ENCODE results near the gene KLHL29. TPM values are rescaled to one million over a fixed set of nuclear protein-coding genes. Genes with fewer than 3 reads are reported as not detected.

The KLHL29 gene
- polyA plus RNA-seq, 3 donors = 0.03 TPM; not detected in 2

DNA sequence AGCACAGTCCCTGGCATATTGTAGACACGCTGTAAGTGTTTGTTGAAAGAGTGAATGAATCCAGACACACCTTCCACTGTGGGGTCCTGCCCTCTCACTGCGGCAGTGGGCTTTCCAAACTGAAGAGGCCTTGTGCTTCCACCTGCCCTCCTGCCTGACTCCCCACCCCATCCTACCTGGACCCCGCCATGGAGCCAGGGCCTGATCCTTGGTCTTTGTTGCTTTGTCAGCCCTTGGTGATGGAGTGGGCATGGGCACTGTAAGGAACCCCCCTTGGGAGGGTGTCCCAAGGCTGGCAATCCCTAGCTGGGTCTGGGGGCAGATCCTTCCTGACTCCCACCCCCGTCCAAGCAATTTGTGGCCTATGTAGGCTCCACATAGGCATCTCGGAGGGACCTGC, 33.1 kb downstream of the KLHL29 start:
- Mint-ChIP-seq H3K27me3 (ENCODE audit: low read depth in 3 of 3) (peaks cover 7 to 14% (median 11%) of the 10 kb centered on the region in 3 donors), H3K27ac (no peak overlapping the region), H3K36me3 (no peaks in the 10 kb centered on the region), H3K4me1 (no peaks in the 10 kb centered on the region), H3K4me3 (no peak overlapping the region), H3K9me3 (no peaks in the 10 kb centered on the region)
- WGBS (ENCODE audit: insufficient coverage) = 92% methylated on average over 2 of the region's 5 CpGs
- Histone ChIP-seq H3K9me3 (replicated peaks in 1 of 2; ENCODE audit: control insufficient read depth in 1 of 2, insufficient read depth in 1 of 2, low read length in 2 of 2) (no peaks in the 10 kb centered on the region), H3K4me2 (replicated peaks; ENCODE audit: extremely low read depth, low read length, poor library complexity, severe bottlenecking) (no peak overlapping the region), H3K4me1 (ENCODE audit: control insufficient read depth in 1 of 2, insufficient read depth in 2 of 2, low read length in 2 of 2) (no peaks in the 10 kb centered on the region), H3K9ac (ENCODE audit: insufficient read depth, low read length, poor library complexity, severe bottlenecking) (no peak overlapping the region), H2AFZ (ENCODE audit: insufficient read depth, low read depth, low read length, poor library complexity, severe bottlenecking) (no peak overlapping the region), H3K27ac (ENCODE audit: low read depth in 1 of 2, low read length in 2 of 2) (no peak overlapping the region), H3K27me3 (ENCODE audit: control insufficient read depth in 2 of 2, insufficient read depth in 2 of 2, low read length in 2 of 2) (no peaks in the 10 kb centered on the region), H3K36me3 (replicated peaks in 1 of 2; ENCODE audit: control insufficient read depth in 1 of 2, insufficient read depth in 2 of 2, low read length in 2 of 2) (no peaks in the 10 kb centered on the region), H4K20me1 (ENCODE audit: insufficient read depth, low read length) (no peaks in the 10 kb centered on the region), H3K4me3 (replicated peaks in 1 of 3; ENCODE audit: low read depth in 2 of 3, low read length in 3 of 3) (no peak overlapping the region), H3K79me2 (ENCODE audit: insufficient read depth, low read length) (no peaks in the 10 kb centered on the region)
- intact Hi-C loops (cut with micrococcal nuclease) = no loop called here
- DNase-seq = no peak
- TF ChIP-seq, protein P1, sequence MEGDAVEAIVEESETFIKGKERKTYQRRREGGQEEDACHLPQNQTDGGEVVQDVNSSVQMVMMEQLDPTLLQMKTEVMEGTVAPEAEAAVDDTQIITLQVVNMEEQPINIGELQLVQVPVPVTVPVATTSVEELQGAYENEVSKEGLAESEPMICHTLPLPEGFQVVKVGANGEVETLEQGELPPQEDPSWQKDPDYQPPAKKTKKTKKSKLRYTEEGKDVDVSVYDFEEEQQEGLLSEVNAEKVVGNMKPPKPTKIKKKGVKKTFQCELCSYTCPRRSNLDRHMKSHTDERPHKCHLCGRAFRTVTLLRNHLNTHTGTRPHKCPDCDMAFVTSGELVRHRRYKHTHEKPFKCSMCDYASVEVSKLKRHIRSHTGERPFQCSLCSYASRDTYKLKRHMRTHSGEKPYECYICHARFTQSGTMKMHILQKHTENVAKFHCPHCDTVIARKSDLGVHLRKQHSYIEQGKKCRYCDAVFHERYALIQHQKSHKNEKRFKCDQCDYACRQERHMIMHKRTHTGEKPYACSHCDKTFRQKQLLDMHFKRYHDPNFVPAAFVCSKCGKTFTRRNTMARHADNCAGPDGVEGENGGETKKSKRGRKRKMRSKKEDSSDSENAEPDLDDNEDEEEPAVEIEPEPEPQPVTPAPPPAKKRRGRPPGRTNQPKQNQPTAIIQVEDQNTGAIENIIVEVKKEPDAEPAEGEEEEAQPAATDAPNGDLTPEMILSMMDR (IDR thresholded peaks at IDR 0.05) = no peak

DNA sequence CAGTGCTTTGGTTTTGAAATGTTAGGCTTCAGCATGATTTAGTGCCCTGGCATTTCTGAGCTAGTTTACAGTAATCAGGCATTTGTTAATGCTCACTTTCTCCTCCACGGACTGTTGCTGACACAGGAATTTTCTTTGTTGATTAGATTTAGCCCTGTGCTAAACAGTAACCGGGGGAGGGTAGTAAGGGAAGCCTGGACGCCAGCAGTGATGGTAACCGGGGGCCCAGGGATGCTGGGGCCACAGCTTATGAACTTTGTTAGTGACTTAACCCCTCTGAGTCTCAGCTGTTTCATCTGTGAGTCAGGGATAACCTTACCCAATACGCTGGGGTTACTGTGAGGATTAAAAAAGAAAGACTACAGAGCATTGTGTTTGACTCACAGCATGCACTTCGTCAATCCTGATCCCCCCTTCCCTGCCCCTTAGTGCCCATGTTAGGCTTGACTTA, 33.5 kb downstream of the KLHL29 start:
- H3K27me3 ChIP-seq (ENCODE audit: control insufficient read depth in 2 of 2, insufficient read depth in 2 of 2, low read length in 2 of 2) = no peaks in the 10 kb centered on the region
- TF ChIP-seq, protein P1 (IDR thresholded peaks at IDR 0.05) = no peak
- no peak overlapping the region for H3K4me3 Mint-ChIP-seq
- no peak overlapping the region for H3K4me3 ChIP-seq (replicated peaks in 1 of 3; ENCODE audit: low read depth in 2 of 3, low read length in 3 of 3)
- H2AFZ ChIP-seq (ENCODE audit: insufficient read depth, low read depth, low read length, poor library complexity, severe bottlenecking) = no peak overlapping the region
- no peaks in the 10 kb centered on the region for H3K79me2 ChIP-seq (ENCODE audit: insufficient read depth, low read length)
- H3K4me1 ChIP-seq (ENCODE audit: control insufficient read depth in 1 of 2, insufficient read depth in 2 of 2, low read length in 2 of 2) = no peaks in the 10 kb centered on the region
- peaks cover 7 to 14% (median 11%) of the 10 kb centered on the region in 3 donors for H3K27me3 Mint-ChIP-seq (ENCODE audit: low read depth in 3 of 3)
- H4K20me1 ChIP-seq (ENCODE audit: insufficient read depth, low read length) = no peaks in the 10 kb centered on the region
- no peak overlapping the region for H3K4me2 ChIP-seq (replicated peaks; ENCODE audit: extremely low read depth, low read length, poor library complexity, severe bottlenecking)
- no CpG with 5 or more reads among the region's 6 CpGs for WGBS (ENCODE audit: insufficient coverage)
- intact Hi-C loops (cut with micrococcal nuclease) = no loop called here
- DNase-seq = no peak
- no peaks in the 10 kb centered on the region for H3K36me3 ChIP-seq (replicated peaks in 1 of 2; ENCODE audit: control insufficient read depth in 1 of 2, insufficient read depth in 2 of 2, low read length in 2 of 2)
- H3K27ac Mint-ChIP-seq = no peak overlapping the region
- no peaks in the 10 kb centered on the region for H3K9me3 ChIP-seq (replicated peaks in 1 of 2; ENCODE audit: control insufficient read depth in 1 of 2, insufficient read depth in 1 of 2, low read length in 2 of 2)
- H3K27ac ChIP-seq (ENCODE audit: low read depth in 1 of 2, low read length in 2 of 2) = no peak overlapping the region
- H3K9ac ChIP-seq (ENCODE audit: insufficient read depth, low read length, poor library complexity, severe bottlenecking) = no peak overlapping the region
- H3K36me3 Mint-ChIP-seq = no peaks in the 10 kb centered on the region
- H3K9me3 Mint-ChIP-seq = no peaks in the 10 kb centered on the region
- H3K4me1 Mint-ChIP-seq = no peaks in the 10 kb centered on the region
